GM12891 (cell line): ENCODE data around the gene VPS26C.

ENCODE experiments used
- DNase-seq: peaks from one replicate; pipeline ENCODE4 v3.0.0; 2011; ENCODE audit warnings: low spot score; ENCODE audit not compliant: insufficient read length
- FAIRE-seq: peaks from 2 replicates; lab custom pipeline; 2011; peaks lifted over from hg19 to GRCh38; lab: Jason Lieb, UNC
- PAX5 ChIP-seq: IDR thresholded peaks from 2 replicates; pipeline ENCODE4 v1.6.1; 2011; ENCODE audit warnings: low read length, moderate library complexity, mild to moderate bottlenecking; ENCODE audit not compliant: insufficient read depth, severe bottlenecking
- POLR2A ChIP-seq: IDR thresholded peaks from 2 replicates; pipeline ENCODE4 v1.6.1; 2011; ENCODE audit warnings: low read depth, low read length, control low read depth
- POLR2AphosphoS5 ChIP-seq: IDR thresholded peaks from 2 replicates; pipeline ENCODE4 v1.6.1; 2011; ENCODE audit warnings: low read depth, low read length, control low read depth
- POU2F2 ChIP-seq: IDR thresholded peaks from 2 replicates; pipeline ENCODE4 v1.6.1; 2011; ENCODE audit warnings: low read depth, mild to moderate bottlenecking, control low read depth, low read length, moderate library complexity
- SPI1 ChIP-seq: IDR thresholded peaks from 2 replicates; pipeline ENCODE4 v1.6.1; 2011; ENCODE audit warnings: low read depth, low read length, control low read depth
- TAF1 ChIP-seq: IDR thresholded peaks from 2 replicates; pipeline ENCODE4 v1.6.1; 2011; ENCODE audit warnings: low read depth, low read length, control low read depth

VPS26C gene

DNA sequence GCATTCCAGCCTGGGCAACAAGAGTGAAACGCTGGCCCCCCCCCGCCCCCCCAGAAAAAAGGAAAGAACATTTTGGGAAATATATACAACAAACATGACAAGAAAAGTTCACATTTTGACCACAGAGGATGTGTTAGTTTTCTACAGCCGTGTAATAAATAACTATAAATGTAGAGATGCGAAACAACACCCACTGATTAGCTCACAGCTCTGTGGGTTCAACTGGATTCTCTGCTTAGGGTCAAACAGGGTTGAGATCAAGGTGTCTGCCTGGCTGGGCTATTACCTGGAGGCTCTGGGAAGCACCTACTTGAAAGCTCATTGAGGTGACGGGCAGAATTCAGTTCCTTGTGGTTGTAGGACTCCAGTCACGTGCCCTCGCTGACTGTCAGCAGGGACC is 11.1 kb upstream of the VPS26C start:
- FAIRE-seq (no peak), DNase-seq (no peak)
- TF ChIP-seq POU2F2: no peak
- no peak for TF ChIP-seq POLR2A
- TF ChIP-seq TAF1: no peak
- TF ChIP-seq PAX5: no peak
- TF ChIP-seq SPI1: no peak

DNA sequence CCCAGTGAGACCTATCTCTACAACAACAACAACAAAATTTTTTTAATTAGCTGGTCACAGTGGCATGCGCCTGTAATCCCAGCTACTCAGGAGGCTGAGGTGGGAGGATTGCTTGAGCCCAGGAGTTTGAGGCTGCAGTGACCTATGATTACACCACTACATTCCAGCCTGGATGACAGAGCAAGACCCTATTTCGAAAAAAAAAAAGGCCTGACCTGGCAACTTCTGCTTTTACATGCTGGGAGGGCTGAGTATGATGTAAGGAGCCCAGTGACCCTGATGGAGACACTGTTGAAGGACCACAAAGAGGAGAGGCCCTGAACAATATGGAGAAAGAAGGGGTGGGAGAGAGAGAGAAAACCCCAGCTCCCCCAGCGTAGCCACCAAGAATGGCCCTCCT is 9.2 kb upstream of the VPS26C start:
- DNase-seq: no peak
- FAIRE-seq: no peak
- TF ChIP-seq TAF1 (no peak), POLR2AphosphoS5 (no peak), PAX5 (no peak), POLR2A (no peak), POU2F2 (no peak), SPI1 (no peak)

DNA sequence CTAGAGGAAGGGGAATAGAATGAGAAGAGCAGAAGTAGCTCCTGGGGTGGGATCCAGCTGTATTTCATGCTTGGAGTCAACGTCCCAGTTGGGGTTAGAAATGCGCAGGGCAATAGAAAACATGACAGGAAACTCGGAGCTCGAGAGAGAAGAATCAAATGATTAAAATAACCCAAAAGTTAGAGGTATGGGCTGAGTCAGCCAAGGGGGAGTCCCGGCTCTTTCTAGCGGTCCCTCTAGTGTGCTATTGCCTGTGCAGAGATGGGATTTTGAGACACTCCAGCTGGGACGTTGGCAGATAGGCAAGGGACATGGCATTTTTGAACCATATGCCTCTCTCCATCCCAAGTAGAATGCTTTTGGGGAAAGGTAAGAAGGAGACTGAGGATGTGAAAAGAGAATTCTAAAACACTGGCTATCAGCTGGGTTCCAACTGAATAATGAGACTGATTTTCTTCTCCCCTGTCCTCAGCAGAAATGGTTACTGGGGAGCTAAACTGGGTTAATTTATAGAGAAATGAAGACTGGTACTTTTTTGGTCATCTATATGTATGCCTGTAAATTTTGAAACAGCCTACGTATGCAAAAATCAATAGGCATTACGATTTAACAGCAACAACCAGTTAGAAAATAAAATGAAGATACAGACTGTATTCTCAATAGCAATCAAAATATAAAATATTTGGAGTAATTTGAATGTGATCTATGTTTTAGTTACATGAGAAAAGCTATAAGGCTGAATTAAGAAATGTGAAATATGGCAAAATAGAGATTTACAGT is 7.0 kb upstream of the VPS26C start:
- TF ChIP-seq PAX5 (no peak), SPI1 (no peak), POLR2A (no peak), POU2F2 (no peak), TAF1 (no peak), POLR2AphosphoS5 (no peak)
- FAIRE-seq (no peak), DNase-seq (no peak)

DNA sequence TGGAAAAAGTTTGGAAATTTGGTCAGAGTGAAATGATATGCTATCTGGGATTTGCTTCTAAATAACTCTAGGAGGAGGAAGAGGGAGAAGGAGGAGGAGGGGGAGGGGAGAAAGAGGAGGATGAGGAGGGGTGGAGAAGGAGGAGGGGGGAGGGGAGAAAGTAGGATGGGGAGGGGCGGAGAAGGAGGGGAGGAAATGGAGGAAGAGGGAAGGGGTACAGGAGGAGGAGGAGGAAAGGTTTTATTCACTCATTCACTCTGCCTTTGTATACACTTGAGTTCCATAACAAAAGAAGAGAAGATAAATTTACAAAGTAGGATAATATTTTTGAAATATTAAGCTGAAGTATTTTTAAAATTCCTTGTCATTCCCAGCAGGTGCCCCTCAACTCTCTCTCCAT is 6.3 kb upstream of the VPS26C start:
- no peak for TF ChIP-seq POLR2A
- no peak for TF ChIP-seq POLR2AphosphoS5
- TF ChIP-seq PAX5: no peak
- TF ChIP-seq POU2F2: no peak
- TF ChIP-seq SPI1: no peak
- TF ChIP-seq TAF1: no peak
- FAIRE-seq (no peak), DNase-seq (no peak)

DNA sequence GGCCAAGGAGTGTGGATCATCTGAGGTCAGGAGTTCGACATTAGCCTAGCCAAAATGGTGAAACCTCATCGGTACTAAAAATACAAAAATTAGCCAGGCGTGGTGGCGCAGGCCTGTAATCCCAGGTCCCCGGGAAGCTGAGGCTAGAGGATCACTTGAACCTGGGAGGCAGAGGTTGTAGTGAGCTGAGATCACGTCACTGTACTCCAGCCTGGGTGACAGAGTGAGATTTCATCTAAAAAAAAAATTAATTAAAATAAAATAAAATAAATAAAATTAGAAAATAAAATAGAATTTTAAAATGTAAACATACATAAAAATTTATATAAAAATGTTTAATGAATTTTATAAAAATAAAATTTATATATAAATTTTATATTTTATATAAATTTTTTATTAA is 5.8 kb upstream of the VPS26C start:
- DNase-seq (no peak), FAIRE-seq (no peak)
- TF ChIP-seq TAF1 (no peak), POLR2A (no peak), PAX5 (no peak), POLR2AphosphoS5 (no peak)

DNA sequence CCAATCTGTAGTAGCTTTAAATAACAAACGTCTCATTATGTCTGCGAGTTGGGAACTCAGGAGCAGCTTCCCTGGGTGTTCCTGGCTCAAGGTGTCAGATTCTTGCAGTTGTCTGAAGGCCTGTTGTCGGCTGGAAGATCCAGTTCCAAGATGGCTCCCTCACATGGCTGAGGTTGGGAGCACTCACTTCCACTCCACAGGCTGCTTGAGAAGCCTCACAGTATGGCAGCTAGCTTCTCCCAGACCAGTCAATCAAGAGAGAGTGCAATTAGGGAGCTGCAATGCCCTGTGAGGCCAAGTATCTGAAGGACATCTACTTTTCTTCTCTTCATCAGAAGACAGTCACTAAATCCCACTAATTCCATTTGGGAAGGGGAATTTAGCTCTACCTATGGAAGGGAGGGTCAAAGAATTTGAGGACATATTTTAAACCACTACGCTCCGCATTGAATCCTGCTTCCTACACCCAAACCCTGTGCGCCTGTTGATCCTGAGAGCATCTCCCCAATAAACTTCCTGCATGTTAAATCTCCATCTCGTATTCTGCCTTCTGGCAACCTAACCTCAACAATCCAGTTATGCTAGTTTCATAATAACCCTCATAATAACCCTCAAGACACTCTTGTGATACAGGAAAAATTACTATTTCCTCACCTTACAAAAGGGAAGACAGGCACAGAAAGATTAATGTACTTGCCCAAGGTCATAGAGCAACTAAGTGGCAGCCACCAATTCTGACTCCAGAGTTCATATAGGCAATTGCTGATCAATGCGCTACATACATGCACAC is 3.6 kb upstream of the VPS26C start:
- TF ChIP-seq SPI1: no peak
- no peak for TF ChIP-seq POLR2A
- TF ChIP-seq POLR2AphosphoS5: no peak
- DNase-seq: no peak
- FAIRE-seq: no peak

DNA sequence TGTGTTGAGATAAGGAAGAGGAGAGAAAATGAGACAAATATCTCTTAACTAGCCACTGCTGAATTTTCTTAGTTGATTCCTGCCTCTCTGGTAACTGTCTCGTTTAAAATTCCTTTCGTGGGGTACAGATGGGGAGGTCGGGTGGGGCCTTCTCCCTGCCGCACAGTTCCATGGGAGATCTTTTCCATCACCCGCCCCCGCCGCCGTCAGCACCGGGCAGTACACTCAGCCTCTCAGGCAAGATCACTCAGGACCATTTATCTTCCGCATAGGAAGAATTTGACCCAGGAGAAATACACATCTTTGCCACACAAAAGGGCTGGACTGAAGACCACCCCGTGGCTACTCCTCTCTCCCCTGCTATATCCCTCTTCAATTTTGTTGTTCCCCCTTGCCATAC is 2.3 kb upstream of the VPS26C start:
- TF ChIP-seq POLR2A (no peak), POLR2AphosphoS5 (no peak)
- FAIRE-seq (no peak), DNase-seq (no peak)

DNA sequence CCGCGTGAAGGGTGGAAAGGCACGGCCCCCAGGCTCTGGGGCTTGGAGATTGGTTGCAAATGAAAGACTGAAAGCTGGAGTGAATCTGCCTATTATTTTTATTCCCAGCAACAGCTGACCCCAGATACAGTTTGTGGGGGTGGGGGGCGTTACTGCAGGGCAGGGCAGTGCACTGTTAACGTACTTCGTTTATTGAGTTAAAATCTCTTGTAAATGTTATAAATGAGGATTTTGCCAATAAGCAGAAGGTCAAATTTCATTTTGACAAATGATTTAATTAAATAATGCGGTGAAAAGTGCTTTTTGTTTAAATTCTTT is 1.0 kb upstream of the VPS26C start:
- TF ChIP-seq PAX5: no peak
- no peak for TF ChIP-seq POLR2A
- TF ChIP-seq POU2F2: 0 out of 2 replicates have a peak, but pooled peaks have one; percentile 59
- TF ChIP-seq POLR2AphosphoS5: no peak
- no peak for TF ChIP-seq SPI1
- FAIRE-seq: no peak
- DNase-seq: no peak

DNA sequence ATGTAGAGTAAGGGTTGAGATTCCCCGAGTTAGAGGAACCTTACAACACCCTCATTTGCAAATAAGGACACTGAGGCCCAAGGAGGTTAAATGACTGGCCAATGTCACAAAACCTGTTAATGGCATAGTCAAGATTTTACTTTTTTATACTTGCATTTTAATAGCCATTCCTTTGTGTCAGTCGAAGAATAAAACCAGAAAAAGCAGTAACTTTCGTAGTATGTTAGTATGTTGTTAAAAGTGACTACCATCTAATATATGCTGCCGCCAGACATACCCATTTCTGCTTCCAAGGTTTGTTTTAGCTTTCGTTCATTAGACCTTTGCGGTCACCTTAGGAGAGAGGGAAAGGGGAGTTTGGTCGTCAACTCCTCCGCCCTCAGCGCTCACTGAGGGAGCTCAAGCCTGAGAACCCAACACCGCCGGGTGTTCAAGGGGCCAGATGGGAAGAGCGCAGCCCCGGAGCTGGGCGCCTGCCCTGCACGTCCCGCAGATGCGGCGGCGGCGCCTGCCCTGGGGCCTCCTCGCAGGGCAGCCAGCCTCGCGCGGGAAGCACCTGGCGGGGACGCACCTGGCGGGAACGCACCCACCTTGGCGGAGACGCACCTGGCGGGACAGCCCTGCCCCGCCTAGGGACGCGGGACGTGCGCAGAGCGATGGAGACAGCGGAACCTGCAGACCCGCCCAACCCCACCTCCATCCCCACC is 466 bp downstream of the VPS26C start:
- no peak for TF ChIP-seq TAF1
- no peak for TF ChIP-seq PAX5
- TF ChIP-seq POLR2A: no peak
- TF ChIP-seq POLR2AphosphoS5: no peak
- no peak for TF ChIP-seq SPI1
- TF ChIP-seq POU2F2: no peak
- FAIRE-seq (peak; percentile 33), DNase-seq (no peak)

DNA sequence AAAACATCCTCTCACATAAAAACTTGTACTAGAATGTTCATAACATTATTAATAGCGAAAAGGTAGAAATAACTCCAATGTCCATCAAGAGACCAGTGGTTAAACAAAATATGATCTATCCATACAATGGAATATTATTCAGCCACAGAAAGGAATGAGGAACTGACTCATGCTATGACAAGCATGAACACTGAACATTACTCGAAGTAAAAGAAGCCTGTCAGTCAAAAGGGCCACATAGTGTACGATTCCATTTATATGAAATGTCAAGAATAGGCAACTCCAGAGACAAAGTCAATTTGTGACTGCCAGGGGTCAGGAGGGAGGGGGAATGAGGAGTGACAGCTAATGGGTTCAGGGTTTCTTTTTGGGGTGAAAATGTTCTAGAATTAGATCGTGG is 2.3 kb downstream of the VPS26C start:
- DNase-seq (no peak), FAIRE-seq (no peak)
- no peak for TF ChIP-seq POLR2A
- TF ChIP-seq SPI1: peak; percentile 29; the same call in 1 of the 2 replicates
